Activated CD8-positive, alpha-beta T cell treated with anti-CD3 and anti-CD28 coated beads for 36 hours (primary cell): ENCODE data around the gene SPATA7. TPM values are rescaled to one million over a fixed set of nuclear protein-coding genes. Genes with fewer than 3 reads are reported as not detected.

Experiments
- ATAC-seq: fragments of 200-7000 bp; cut with Tn5 transposase; one replicate; pipeline ENCODE4 v1.10.0; 2021; ENCODE audit warnings: mild to moderate bottlenecking, moderate library complexity
- CTCF ChIA-PET: fragments of 350-600 bp; sonication (Branson Sonifier 250); formaldehyde crosslinking; loops from one replicate; lab custom pipeline; 2021; ENCODE audit warnings: antibody characterized with exemption; lab: Charles Lee
- POLR2A ChIA-PET: fragments of 350-600 bp; sonication (Branson Sonifier 250); formaldehyde crosslinking; loops from one replicate; lab custom pipeline; 2021; ENCODE audit warnings: antibody characterized with exemption; lab: Charles Lee
- DNase-seq: peaks from one replicate; pipeline ENCODE4 v3.0.0-alpha.2; 2020
- H3K27ac Mint-ChIP-seq: one replicate; pipeline ENCODE4 v1.8.0; 2021; ENCODE audit warnings: mild to moderate bottlenecking, mixed read lengths
- H3K27me3 Mint-ChIP-seq: one replicate; pipeline ENCODE4 v1.8.0; 2021; ENCODE audit warnings: mixed read lengths
- H3K36me3 Mint-ChIP-seq: one replicate; pipeline ENCODE4 v1.8.0; 2021; ENCODE audit warnings: low read depth, mixed read lengths
- H3K4me1 Mint-ChIP-seq: one replicate; pipeline ENCODE4 v1.8.0; 2021; ENCODE audit warnings: low read depth, mixed read lengths
- H3K4me3 Mint-ChIP-seq: one replicate; pipeline ENCODE4 v1.8.0; 2021; ENCODE audit warnings: mild to moderate bottlenecking, moderate library complexity, mixed read lengths
- H3K9me3 Mint-ChIP-seq: one replicate; pipeline ENCODE4 v1.8.0; 2021; ENCODE audit warnings: mixed read lengths
- CTCF ChIP-seq: fragments of 200-600 bp; IDR thresholded peaks from one replicate; pipeline ENCODE4 v1.8.0; 2022; ENCODE audit warnings: antibody characterized with exemption, mild to moderate bottlenecking
- intact Hi-C: fragments of 100-400 bp; cut with micrococcal nuclease; formaldehyde crosslinking; loops from one replicate; pipeline ENCODE4 v1.10.0; 2022
- total RNA-seq, 2 experiments: library from RNA; stranded (reverse); gene quantifications; one replicate each; pipeline ENCODE4 v1.2.3, GENCODE V29; 2021

Gene SPATA7
- total RNA-seq, 2 experiments from 2014 or later = 3.0 to 3.1 TPM

DNA sequence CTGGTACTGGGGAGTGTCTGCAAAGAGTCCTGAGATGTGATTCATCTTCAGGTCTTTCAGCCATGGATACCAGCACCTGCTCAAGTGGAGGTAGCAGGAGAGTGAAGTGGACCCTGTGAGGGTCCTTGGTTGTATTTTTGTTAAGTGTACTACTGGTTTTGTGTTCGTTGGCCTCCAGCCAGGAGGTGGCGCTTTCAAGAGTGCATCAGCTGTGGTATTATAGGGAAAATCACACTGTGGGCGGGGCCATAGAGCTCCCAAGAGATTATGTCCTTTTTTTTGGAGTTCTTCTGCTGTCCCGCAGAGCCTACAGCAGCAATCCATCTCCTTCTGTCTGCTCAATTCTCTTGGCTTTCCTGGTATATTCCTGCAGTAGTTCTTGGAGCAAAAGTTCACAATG, 66.8 kb downstream of the SPATA7 start:
- no peak for TF ChIP-seq CTCF
- H3K27me3 Mint-ChIP-seq = no peaks in the 10 kb centered on the region
- no peak overlapping the region for H3K27ac Mint-ChIP-seq
- DNase-seq (peak; percentile 2), ATAC-seq (no peak)
- H3K9me3 Mint-ChIP-seq = peaks cover 6% of the 10 kb centered on the region
- H3K4me3 Mint-ChIP-seq = no peak overlapping the region
- H3K4me1 Mint-ChIP-seq = no peaks in the 10 kb centered on the region
- POLR2A ChIA-PET = no interaction called here
- intact Hi-C loops = no loop called here
- CTCF ChIA-PET = no interaction called here
- H3K36me3 Mint-ChIP-seq = peaks cover 38% of the 10 kb centered on the region

DNA sequence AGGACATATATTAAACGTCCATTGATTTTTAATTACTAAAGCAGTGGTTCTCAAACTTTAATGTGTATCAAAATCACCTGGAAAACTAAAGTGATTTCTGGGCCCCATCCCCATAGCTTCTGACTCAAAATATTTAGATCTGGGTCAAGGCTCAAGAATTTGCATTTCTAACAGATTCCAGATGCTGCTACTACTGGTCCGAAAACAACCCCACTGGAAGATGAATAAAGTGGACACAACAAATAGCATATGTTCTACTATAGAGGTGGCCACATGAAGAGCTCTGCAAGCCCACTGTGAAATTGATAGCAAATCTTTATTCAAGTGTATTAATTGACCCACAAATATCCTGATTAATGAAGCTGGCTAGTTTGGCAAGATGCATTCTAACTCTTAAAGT, 69.4 kb downstream of the SPATA7 start:
- H3K4me1 Mint-ChIP-seq = no peaks in the 10 kb centered on the region
- CTCF ChIA-PET = interaction anchor here (1.1 to 3.2 kb wide), 2 partner anchors 9 to 266 kb away, joined by 4 to 13 read pairs; no protein-coding TSS in a partner anchor
- H3K27me3 Mint-ChIP-seq = no peaks in the 10 kb centered on the region
- peaks cover 33% of the 10 kb centered on the region for H3K36me3 Mint-ChIP-seq
- POLR2A ChIA-PET = no interaction called here
- H3K9me3 Mint-ChIP-seq = peaks cover 5% of the 10 kb centered on the region
- no peak for DNase-seq
- intact Hi-C loops = no loop called here
- no peak overlapping the region for H3K4me3 Mint-ChIP-seq
- TF ChIP-seq CTCF = no peak
- H3K27ac Mint-ChIP-seq = no peak overlapping the region
- ATAC-seq = no peak

DNA sequence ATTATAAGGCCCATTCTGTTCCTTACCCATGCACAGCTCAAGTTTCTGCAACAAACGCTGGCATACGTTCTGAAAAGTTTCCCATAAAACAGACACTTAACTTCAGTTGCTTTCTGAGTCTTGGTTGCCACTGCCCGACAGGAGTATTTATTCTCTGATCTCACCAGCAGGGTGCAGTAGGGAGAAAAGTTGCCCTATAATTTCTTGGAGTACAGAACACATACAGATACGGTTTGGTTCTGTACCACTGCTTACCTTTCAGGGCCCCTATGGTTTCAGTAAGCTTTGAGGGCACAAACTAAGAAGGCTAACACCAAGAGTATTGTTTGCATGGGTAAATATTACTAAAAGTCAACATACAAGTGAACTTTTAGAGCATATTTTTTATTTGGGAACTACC, 77.9 kb downstream of the SPATA7 start:
- ATAC-seq (peak; percentile 64), DNase-seq (peak; percentile 13)
- peaks cover 1% of the 10 kb centered on the region for H3K9me3 Mint-ChIP-seq
- no peaks in the 10 kb centered on the region for H3K4me1 Mint-ChIP-seq
- no peaks in the 10 kb centered on the region for H3K27me3 Mint-ChIP-seq
- H3K36me3 Mint-ChIP-seq = peaks cover 27% of the 10 kb centered on the region
- ChIA-PET CTCF (interaction anchor here (1.2 to 2.3 kb wide), 2 partner anchors 9 to 30 kb away, joined by 3 to 13 read pairs; no protein-coding TSS in a partner anchor), POLR2A (interaction anchor here (0.5 kb wide), 1 partner anchor 15 kb away, joined by 3 read pairs; no protein-coding TSS in a partner anchor)
- H3K27ac Mint-ChIP-seq = no peak overlapping the region
- TF ChIP-seq CTCF = peak; percentile 55
- intact Hi-C loops = no loop called here
- H3K4me3 Mint-ChIP-seq = no peak overlapping the region

- Mint-ChIP-seq H3K9me3 (no peaks in the 10 kb centered on the region), H3K27me3 (no peaks in the 10 kb centered on the region), H3K36me3 (no peaks in the 10 kb centered on the region), H3K27ac (no peak overlapping the region), H3K4me3 (no peak overlapping the region), H3K4me1 (no peaks in the 10 kb centered on the region)
- no peak for DNase-seq
- intact Hi-C loops = no loop called here
- ATAC-seq = no peak
- CTCF ChIA-PET = no interaction called here
- no peak for TF ChIP-seq CTCF
- POLR2A ChIA-PET = no interaction called here
Measured at GRCh38 chr14:88468406-88468805, 82.9 kb downstream of the SPATA7 start.

- no peaks in the 10 kb centered on the region for H3K9me3 Mint-ChIP-seq
- no peaks in the 10 kb centered on the region for H3K36me3 Mint-ChIP-seq
- H3K27me3 Mint-ChIP-seq = no peaks in the 10 kb centered on the region
- H3K27ac Mint-ChIP-seq = no peak overlapping the region
- no peaks in the 10 kb centered on the region for H3K4me1 Mint-ChIP-seq
- H3K4me3 Mint-ChIP-seq = no peak overlapping the region
- intact Hi-C loops = no loop called here
- DNase-seq (no peak), ATAC-seq (no peak)
- ChIA-PET CTCF (no interaction called here), POLR2A (no interaction called here)
- TF ChIP-seq CTCF = no peak
Measured at GRCh38 chr14:88470542-88471440, 85.3 kb downstream of the SPATA7 start.
